GM21737 (cell line): Measurements from ENCODE around the gene KLF18.
"Not testable (repeated sequence)": the region's sequence is repeated elsewhere in the genome, so short reads cannot be mapped to it uniquely, and the experiment has no call there.

Source experiments
- ATAC-seq: cut with Tn5 transposase; IDR thresholded peaks from one replicate; pipeline ENCODE4 v1.9.1; 2021; ENCODE audit warnings: mild to moderate bottlenecking, moderate library complexity; ENCODE audit not compliant: unreplicated experiment

KLF18 gene

GRCh38 chr1:44141531-44141930 is at the start of gene KLF18:
TSS of gene KLF18 (minus strand) at chr1:44141631. CDS start at chr1:44141631, 0 bp downstream.
- no peak for ATAC-seq

- no peak for ATAC-seq
These were observed 33.2 kb upstream of the KLF18 start for GRCh38 chr1:44174630-44175029.

GRCh38 chr1:44170281-44170823 is 28.9 kb upstream of the KLF18 start:
- no peak for ATAC-seq

GRCh38 chr1:44168520-44169098 is 27.2 kb upstream of the KLF18 start:
- no peak for ATAC-seq

GRCh38 chr1:44161546-44161945 is 20.1 kb upstream of the KLF18 start:
- ATAC-seq: no peak

- no peak for ATAC-seq
These were observed 17.4 kb upstream of the KLF18 start for GRCh38 chr1:44158871-44159270.

GRCh38 chr1:44157903-44158302 is 16.5 kb upstream of the KLF18 start:
- no peak for ATAC-seq

GRCh38 chr1:44154049-44154448 is 12.6 kb upstream of the KLF18 start:
- ATAC-seq: no peak

GRCh38 chr1:44152692-44153091 is 11.3 kb upstream of the KLF18 start:
- ATAC-seq: no peak

- ATAC-seq: no peak
These were observed 10.4 kb upstream of the KLF18 start for GRCh38 chr1:44151808-44152207.

GRCh38 chr1:44151332-44151731 is 9.9 kb upstream of the KLF18 start:
- no peak for ATAC-seq

GRCh38 chr1:44147582-44147981 is 6.2 kb upstream of the KLF18 start:
- ATAC-seq: no peak

GRCh38 chr1:44146536-44147361 is 5.3 kb upstream of the KLF18 start:
- ATAC-seq: no peak

GRCh38 chr1:44144962-44145756 is 3.7 kb upstream of the KLF18 start:
- no peak for ATAC-seq

- not testable (repeated sequence) for ATAC-seq
These were observed 1.9 kb downstream of the KLF18 start for GRCh38 chr1:44139565-44139964.

- ATAC-seq: no peak
These were observed 3.2 kb downstream of the KLF18 start for GRCh38 chr1:44138239-44138638.

- no peak for ATAC-seq
These were observed 5.5 kb downstream of the KLF18 start for GRCh38 chr1:44135886-44136285.

- ATAC-seq: no peak
These were observed 7.1 kb downstream of the KLF18 start for GRCh38 chr1:44134071-44134920.

- no peak for ATAC-seq
These were observed 10.0 kb downstream of the KLF18 start for GRCh38 chr1:44131411-44131810.
